ENCODE data around the gene SIL1.

Gene SIL1

GRCh38 chr5:138990986-138991590, 207.1 kb downstream of the SIL1 start:
- no peak for DNase-seq (ENCODE audit: low read depth)

DNA sequence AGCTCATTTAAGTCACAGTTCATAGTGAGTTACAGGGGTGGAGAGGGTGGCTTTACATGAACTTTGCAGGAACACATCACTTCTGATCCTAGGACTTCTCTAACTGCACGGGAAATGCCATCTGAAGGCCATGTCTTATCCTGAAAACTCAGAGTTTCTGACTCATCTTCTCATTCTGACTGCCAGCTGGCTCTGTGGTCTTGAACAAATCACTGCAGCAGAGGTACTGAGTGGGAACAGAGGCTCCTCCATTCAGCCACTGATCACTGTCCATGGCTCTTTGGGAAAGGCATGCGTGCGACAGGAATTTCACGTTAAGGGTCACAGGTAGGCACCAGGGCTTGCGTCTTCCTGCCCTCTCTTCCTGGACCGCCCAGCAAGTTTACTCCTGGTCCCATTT, 208.4 kb downstream of the SIL1 start:
- TF ChIP-seq, protein P1, sequence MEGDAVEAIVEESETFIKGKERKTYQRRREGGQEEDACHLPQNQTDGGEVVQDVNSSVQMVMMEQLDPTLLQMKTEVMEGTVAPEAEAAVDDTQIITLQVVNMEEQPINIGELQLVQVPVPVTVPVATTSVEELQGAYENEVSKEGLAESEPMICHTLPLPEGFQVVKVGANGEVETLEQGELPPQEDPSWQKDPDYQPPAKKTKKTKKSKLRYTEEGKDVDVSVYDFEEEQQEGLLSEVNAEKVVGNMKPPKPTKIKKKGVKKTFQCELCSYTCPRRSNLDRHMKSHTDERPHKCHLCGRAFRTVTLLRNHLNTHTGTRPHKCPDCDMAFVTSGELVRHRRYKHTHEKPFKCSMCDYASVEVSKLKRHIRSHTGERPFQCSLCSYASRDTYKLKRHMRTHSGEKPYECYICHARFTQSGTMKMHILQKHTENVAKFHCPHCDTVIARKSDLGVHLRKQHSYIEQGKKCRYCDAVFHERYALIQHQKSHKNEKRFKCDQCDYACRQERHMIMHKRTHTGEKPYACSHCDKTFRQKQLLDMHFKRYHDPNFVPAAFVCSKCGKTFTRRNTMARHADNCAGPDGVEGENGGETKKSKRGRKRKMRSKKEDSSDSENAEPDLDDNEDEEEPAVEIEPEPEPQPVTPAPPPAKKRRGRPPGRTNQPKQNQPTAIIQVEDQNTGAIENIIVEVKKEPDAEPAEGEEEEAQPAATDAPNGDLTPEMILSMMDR (conservative IDR thresholded peaks at IDR 0.05; ENCODE audit: low read depth, low read length), result no peak
- no peak overlapping the region for H3K4me3 ChIP-seq (ENCODE audit: low read depth, low read length)
- peak; percentile 29 for DNase-seq (ENCODE audit: low read depth)

More at GRCh38 chr5:138990986-138991590, 207.1 kb downstream of the SIL1 start:
- H3K4me3 ChIP-seq (ENCODE audit: low read depth, low read length), result no peak overlapping the region
- TF ChIP-seq, protein P1 (conservative IDR thresholded peaks at IDR 0.05; ENCODE audit: low read depth, low read length), result no peak

DNA sequence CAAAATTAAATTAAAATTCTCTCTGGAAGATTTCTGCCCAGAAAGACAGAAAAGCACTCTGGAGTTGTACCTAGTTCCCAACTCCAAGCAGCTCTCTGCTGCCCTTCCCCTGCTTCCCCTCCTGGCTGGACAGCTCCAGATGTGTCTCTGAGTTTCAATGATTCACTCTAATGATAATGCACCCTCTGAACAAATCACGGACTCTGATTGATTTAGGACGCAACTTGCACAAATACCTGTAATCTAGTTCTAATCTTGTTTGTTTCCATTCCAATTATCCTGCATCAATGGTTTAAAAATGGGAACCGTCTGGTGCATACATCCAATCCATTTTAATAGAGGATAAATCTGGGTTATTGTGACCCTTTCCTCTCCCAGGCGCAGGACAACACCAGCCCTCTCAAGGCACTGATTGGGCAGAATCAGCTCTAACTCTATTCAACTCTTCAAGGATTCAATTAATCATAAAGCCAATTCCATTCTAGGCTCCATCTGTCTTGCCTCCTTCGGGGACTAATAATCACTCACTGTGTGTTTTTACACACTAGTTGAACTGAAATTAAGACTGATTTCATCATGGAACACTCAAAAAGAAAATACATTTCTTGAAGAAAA, 211.9 kb downstream of the SIL1 start:
- DNase-seq (ENCODE audit: low read depth), result no peak
- TF ChIP-seq, protein P1 (conservative IDR thresholded peaks at IDR 0.05; ENCODE audit: low read depth, low read length), result no peak
- H3K4me3 ChIP-seq (ENCODE audit: low read depth, low read length), result no peak overlapping the region

- TF ChIP-seq, protein P1 (conservative IDR thresholded peaks at IDR 0.05; ENCODE audit: low read depth, low read length), result no peak
- H3K4me3 ChIP-seq (ENCODE audit: low read depth, low read length), result no peak overlapping the region
- DNase-seq (ENCODE audit: low read depth), result no peak
These were observed 212.5 kb downstream of the SIL1 start for GRCh38 chr5:138985683-138986082.

GRCh38 chr5:138985256-138985655, 212.9 kb downstream of the SIL1 start:
- DNase-seq (ENCODE audit: low read depth), result peak; percentile 60
- TF ChIP-seq, protein P1 (conservative IDR thresholded peaks at IDR 0.05; ENCODE audit: low read depth, low read length), result no peak
- no peak overlapping the region for H3K4me3 ChIP-seq (ENCODE audit: low read depth, low read length)

GRCh38 chr5:138983984-138984383, 214.2 kb downstream of the SIL1 start:
- TF ChIP-seq, protein P1 (conservative IDR thresholded peaks at IDR 0.05; ENCODE audit: low read depth, low read length), result no peak
- DNase-seq (ENCODE audit: low read depth), result no peak
- no peak overlapping the region for H3K4me3 ChIP-seq (ENCODE audit: low read depth, low read length)

DNA sequence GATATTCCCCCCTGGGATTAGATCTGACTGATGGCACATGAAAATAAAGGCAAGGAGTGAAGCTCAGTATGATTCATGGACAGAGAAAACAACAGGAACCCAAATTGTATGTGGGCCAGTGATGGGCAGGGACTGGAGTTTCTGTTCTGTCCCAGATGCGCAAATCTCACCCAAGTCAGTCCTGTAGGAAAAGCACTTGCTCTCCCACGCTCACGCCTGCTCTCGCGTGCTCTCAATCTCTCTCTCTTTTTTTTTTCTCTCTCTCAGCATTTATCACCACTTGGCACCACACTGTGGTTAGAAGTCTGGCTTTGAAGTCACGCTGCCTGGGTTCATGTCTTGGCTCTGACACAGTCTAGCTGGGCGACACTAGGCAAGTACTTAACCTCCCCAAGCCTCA, 216.6 kb downstream of the SIL1 start:
- no peak overlapping the region for H3K4me3 ChIP-seq (ENCODE audit: low read depth, low read length)
- TF ChIP-seq, protein P1 (conservative IDR thresholded peaks at IDR 0.05; ENCODE audit: low read depth, low read length), result no peak
- DNase-seq (ENCODE audit: low read depth), result no peak

Data from choroid plexus epithelial cell (primary cell).